Body of pancreas (tissue), 4 donors: ENCODE results near the gene SLC11A1. TPM values are rescaled to one million over a fixed set of nuclear protein-coding genes. Genes with fewer than 3 reads are reported as not detected.

ENCODE experiments used
- ATAC-seq: fragments of 150-250 bp; one replicate; pipeline ENCODE4 v1.9.1; 2016
- DNase-seq, 4 donors: peaks; one replicate each; pipeline ENCODE4 v3.0.0-alpha.2; 2019
- H3K27ac ChIP-seq, 4 donors: fragments of 200-600 bp; sonication (generic); 1 replicate in 3 of 4; 2 replicates in 1 of 4; pipeline versions ENCODE4 v1.5.1 to v1.6.1; 2016 to 2019; ENCODE audit warnings: mild to moderate bottlenecking in 1 of 4, mixed read lengths in 1 of 4, moderate library complexity in 1 of 4
- H3K27me3 ChIP-seq, 2 donors: fragments of 200-600 bp; sonication (generic); one replicate each; pipeline ENCODE4 v1.6.0; 2016; ENCODE audit warnings: mild to moderate bottlenecking in 1 of 2
- H3K36me3 ChIP-seq, 2 donors: fragments of 200-600 bp; sonication (generic); replicated peaks in 1 of 2; 2 replicates each; pipeline ENCODE4 v1.5.1; 2016; ENCODE audit warnings: low read depth in 2 of 2; ENCODE audit not compliant: insufficient read depth in 1 of 2
- H3K4me1 ChIP-seq: fragments of 200-600 bp; sonication (generic); one replicate; pipeline ENCODE4 v1.6.0; 2016
- H3K4me3 ChIP-seq, 2 donors: fragments of 200-600 bp; sonication (generic); 1 replicate in 1 of 2; 2 replicates in 1 of 2; pipeline ENCODE4 v1.5.1; 2016 to 2019
- H3K9me3 ChIP-seq, 3 donors: fragments of 200-600 bp; sonication (generic); 1 replicate in 2 of 3; 2 replicates in 1 of 3; pipeline ENCODE4 v1.5.1; 2016
- POLR2A ChIP-seq, 3 donors: fragments of 450-650 bp; IDR thresholded peaks; one replicate each; pipeline ENCODE4 v1.6.1; 2016; ENCODE audit warnings: antibody characterized with exemption in 3 of 3, mild to moderate bottlenecking in 2 of 3
- WGBS, 2 donors: methylation state at CpG; one replicate each; pipeline ENCODE4 v1.1.5; 2017; 5-methylcytosine and 5-hydroxymethylcytosine counted together
- intact Hi-C: fragments of 100-400 bp; cut with DNase I; formaldehyde crosslinking; loops from one replicate; pipeline ENCODE4 v1.15.1; 2023
- total RNA-seq, 2 donors: library from RNA; depleted of rRNA; stranded (reverse); fragments of >200 nt; gene quantifications; one replicate each; pipeline ENCODE4 v1.1.0, GENCODE V29; 2016
- TF ChIP-seq, protein P1 (sequence below), 7 experiments: fragments of 450-650 bp in 4 of 7; fragments of 200-600 bp in 3 of 7; sonication (generic) in 3 of 7; IDR thresholded peaks; one replicate each; pipeline ENCODE4 v1.5.1; 2016 to 2019; ENCODE audit warnings: antibody characterized with exemption in 7 of 7

Gene SLC11A1
- total RNA-seq, 2 donors from 2014 or later, result 3.0 to 7.3 TPM

- WGBS, 2 donors, result 84 to 90% methylated on average over 2 of the region's 2 CpGs
- no peak for DNase-seq
- no peak for TF ChIP-seq POLR2A (IDR thresholded peaks at IDR 0.05)
- TF ChIP-seq, protein P1, sequence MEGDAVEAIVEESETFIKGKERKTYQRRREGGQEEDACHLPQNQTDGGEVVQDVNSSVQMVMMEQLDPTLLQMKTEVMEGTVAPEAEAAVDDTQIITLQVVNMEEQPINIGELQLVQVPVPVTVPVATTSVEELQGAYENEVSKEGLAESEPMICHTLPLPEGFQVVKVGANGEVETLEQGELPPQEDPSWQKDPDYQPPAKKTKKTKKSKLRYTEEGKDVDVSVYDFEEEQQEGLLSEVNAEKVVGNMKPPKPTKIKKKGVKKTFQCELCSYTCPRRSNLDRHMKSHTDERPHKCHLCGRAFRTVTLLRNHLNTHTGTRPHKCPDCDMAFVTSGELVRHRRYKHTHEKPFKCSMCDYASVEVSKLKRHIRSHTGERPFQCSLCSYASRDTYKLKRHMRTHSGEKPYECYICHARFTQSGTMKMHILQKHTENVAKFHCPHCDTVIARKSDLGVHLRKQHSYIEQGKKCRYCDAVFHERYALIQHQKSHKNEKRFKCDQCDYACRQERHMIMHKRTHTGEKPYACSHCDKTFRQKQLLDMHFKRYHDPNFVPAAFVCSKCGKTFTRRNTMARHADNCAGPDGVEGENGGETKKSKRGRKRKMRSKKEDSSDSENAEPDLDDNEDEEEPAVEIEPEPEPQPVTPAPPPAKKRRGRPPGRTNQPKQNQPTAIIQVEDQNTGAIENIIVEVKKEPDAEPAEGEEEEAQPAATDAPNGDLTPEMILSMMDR (IDR thresholded peaks at IDR 0.05), result no peak
- no peaks in the 10 kb centered on the region for H3K36me3 ChIP-seq
- H3K27ac ChIP-seq, result no peak overlapping the region
- no peaks in the 10 kb centered on the region for H3K9me3 ChIP-seq
- ATAC-seq, result no peak
- no peak overlapping the region for H3K4me3 ChIP-seq
- H3K4me1 ChIP-seq, result peaks cover 39% of the 10 kb centered on the region
- H3K27me3 ChIP-seq, result no peaks in the 10 kb centered on the region
- intact Hi-C loops, result no loop called here
These were observed 39.0 kb downstream of the SLC11A1 start for GRCh38 chr2:218421027-218421426.

DNA sequence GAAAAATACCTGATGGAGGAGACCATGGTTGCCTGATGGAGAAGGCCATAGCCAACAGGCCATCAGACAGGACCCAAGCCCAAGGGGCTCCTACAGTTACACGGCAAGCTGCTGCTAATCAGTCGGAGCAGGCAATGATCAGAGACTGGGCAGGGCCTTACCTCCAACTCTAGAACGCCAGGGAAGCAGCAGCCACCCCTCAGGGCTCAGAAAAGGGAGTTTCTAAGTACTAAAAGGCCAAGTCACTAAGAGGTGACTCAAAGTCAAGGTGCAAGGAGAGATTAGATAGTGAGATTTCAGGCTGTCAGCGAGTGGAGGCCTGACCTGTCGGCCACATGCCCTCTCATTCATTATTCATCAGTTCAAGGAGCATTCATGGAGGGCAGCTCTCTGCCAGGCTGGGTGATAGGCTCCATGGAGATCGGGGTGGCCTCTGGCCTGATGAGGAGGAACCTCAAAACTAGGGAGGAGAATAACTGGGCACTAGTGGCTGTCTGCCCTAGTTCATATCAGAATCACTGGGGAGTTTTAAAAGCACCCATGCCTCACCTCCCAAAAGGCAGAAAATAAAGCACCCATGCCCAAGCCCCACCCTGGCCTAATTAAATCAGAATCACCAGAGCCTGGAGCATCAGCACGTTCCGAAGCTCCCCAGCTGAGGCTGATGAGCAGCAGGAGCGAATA lies 40.5 kb downstream of the SLC11A1 start:
- H3K36me3 ChIP-seq, result no peaks in the 10 kb centered on the region

DNA sequence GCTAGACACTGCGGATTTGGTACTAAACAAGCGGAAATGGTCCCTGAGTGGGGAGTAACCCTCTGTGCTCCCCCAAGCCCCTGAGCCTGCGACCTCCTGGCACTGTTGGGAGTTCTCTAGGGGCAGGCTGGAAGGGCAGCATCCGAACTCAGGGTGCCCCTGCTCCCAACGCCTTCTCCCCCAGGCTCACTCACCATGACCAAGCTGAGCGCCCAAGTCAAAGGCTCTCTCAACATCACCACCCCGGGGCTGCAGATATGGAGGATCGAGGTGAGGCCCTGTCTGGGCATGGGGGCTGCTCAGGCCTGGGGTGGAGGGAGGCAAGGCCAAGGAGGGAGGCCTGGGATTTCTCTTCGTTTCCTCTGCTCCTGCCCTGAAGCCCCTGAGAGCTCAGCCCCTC lies 41.5 kb downstream of the SLC11A1 start:
- Histone ChIP-seq H3K4me1 (peaks cover 35% of the 10 kb centered on the region), H3K27ac (no peak overlapping the region), H3K4me3 (no peak overlapping the region), H3K27me3 (no peaks in the 10 kb centered on the region), H3K36me3 (peaks cover 0 to 4% of the 10 kb centered on the region in 2 donors), H3K9me3 (no peaks in the 10 kb centered on the region)
- DNase-seq, result no peak
- no peak for ATAC-seq
- intact Hi-C loops, result no loop called here
- 89 to 92% methylated on average over 6 to 9 of the region's 9 CpGs for WGBS, 2 donors
- no peak for TF ChIP-seq POLR2A (IDR thresholded peaks at IDR 0.05)
- TF ChIP-seq, protein P1 (IDR thresholded peaks at IDR 0.05), result no peak

More for the DNA sequence above, 40.5 kb downstream of the SLC11A1 start:
- H3K4me1 ChIP-seq, result peaks cover 39% of the 10 kb centered on the region
- WGBS, 2 donors, result 73 to 79% methylated on average over 9 of the region's 9 CpGs
- no peak overlapping the region for H3K27ac ChIP-seq
- ATAC-seq, result no peak
- intact Hi-C loops, result no loop called here
- H3K27me3 ChIP-seq, result no peaks in the 10 kb centered on the region
- no peak overlapping the region for H3K4me3 ChIP-seq
- DNase-seq, result no peak
- no peak for TF ChIP-seq POLR2A (IDR thresholded peaks at IDR 0.05)
- TF ChIP-seq, protein P1 (IDR thresholded peaks at IDR 0.05), result no peak
- no peaks in the 10 kb centered on the region for H3K9me3 ChIP-seq

GRCh38 chr2:218425531-218425930 lies 43.5 kb downstream of the SLC11A1 start:
- TF ChIP-seq, protein P1 (IDR thresholded peaks at IDR 0.05), result no peak
- TF ChIP-seq POLR2A (IDR thresholded peaks at IDR 0.05), result no peak
- ATAC-seq (no peak), DNase-seq (no peak)
- WGBS, 2 donors, result 86 to 91% methylated on average over 6 to 10 of the region's 10 CpGs
- no peak overlapping the region for H3K4me3 ChIP-seq
- H3K4me1 ChIP-seq, result peaks cover 15% of the 10 kb centered on the region
- no peak overlapping the region for H3K27ac ChIP-seq
- intact Hi-C loops, result no loop called here
- H3K9me3 ChIP-seq, result no peaks in the 10 kb centered on the region
- H3K36me3 ChIP-seq, result peaks cover 0 to 4% of the 10 kb centered on the region in 2 donors
- H3K27me3 ChIP-seq, result no peaks in the 10 kb centered on the region

GRCh38 chr2:218427741-218428140 lies 45.7 kb downstream of the SLC11A1 start:
- peaks cover 0 to 5% of the 10 kb centered on the region in 2 donors for H3K36me3 ChIP-seq
- WGBS, 2 donors, result 68 to 76% methylated on average over 10 to 11 of the region's 11 CpGs
- H3K4me1 ChIP-seq, result no peaks in the 10 kb centered on the region
- intact Hi-C loops, result no loop called here
- no peaks in the 10 kb centered on the region for H3K9me3 ChIP-seq
- no peaks in the 10 kb centered on the region for H3K27me3 ChIP-seq
- ATAC-seq (no peak), DNase-seq (no peak)
- TF ChIP-seq, protein P1 (IDR thresholded peaks at IDR 0.05), result no peak
- TF ChIP-seq POLR2A (IDR thresholded peaks at IDR 0.05), result no peak
- H3K4me3 ChIP-seq, result no peak overlapping the region
- H3K27ac ChIP-seq, result no peak overlapping the region
